Measurements from ENCODE around the gene DAZAP2. TPM values are rescaled to one million over a fixed set of nuclear protein-coding genes. Genes with fewer than 3 reads are reported as not detected.

Gene DAZAP2
- total and polyA plus RNA-seq, 9 of the 15 experiments (the other 6 are each of a cell fraction or from before 2014, with no cell fraction given) = 116 to 668 (median 227) TPM

DNA sequence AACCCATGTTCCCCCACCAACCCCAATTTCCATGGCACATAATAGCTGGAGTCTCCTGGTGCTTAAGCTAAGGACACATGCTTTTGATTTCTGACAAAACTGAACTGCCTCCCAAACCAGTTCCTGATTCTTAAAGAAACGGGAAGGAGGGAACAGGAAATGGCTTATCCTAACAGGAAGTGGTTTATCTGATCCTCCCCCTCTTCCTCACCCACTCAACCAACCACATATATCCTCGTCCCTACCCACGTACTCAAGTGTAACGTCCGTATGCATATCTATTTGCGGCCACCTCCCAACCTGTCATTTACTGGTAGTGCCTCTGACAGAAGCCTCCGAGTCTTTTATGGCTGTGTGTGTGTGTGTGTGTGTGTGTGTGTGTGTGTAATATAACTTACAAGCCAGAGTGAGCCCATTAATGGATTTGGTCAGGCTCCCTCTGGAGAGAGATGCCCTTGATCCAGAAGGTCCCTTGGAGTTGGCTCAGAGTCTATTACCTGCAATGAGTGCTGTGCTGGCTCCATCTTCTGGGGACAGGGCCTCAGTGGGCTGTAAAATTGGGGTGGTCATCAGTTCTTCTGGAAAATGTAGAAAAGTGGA, 7.7 kb downstream of the DAZAP2 start (continued):
- TF ChIP-seq, protein P1, sequence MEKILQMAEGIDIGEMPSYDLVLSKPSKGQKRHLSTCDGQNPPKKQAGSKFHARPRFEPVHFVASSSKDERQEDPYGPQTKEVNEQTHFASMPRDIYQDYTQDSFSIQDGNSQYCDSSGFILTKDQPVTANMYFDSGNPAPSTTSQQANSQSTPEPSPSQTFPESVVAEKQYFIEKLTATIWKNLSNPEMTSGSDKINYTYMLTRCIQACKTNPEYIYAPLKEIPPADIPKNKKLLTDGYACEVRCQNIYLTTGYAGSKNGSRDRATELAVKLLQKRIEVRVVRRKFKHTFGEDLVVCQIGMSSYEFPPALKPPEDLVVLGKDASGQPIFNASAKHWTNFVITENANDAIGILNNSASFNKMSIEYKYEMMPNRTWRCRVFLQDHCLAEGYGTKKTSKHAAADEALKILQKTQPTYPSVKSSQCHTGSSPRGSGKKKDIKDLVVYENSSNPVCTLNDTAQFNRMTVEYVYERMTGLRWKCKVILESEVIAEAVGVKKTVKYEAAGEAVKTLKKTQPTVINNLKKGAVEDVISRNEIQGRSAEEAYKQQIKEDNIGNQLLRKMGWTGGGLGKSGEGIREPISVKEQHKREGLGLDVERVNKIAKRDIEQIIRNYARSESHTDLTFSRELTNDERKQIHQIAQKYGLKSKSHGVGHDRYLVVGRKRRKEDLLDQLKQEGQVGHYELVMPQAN (IDR thresholded peaks at IDR 0.05; ENCODE audit: borderline replicate concordance) = no peak; the same call in 1 of the 2 replicates
- TF ChIP-seq ZNF146 (CRISPR knock-in tag; IDR thresholded peaks at IDR 0.05; ENCODE audit: unreplicated experiment) = no peak
- TF ChIP-seq ARID1B (IDR thresholded peaks at IDR 0.05) = peak; percentile 85
- TF ChIP-seq, protein P2, sequence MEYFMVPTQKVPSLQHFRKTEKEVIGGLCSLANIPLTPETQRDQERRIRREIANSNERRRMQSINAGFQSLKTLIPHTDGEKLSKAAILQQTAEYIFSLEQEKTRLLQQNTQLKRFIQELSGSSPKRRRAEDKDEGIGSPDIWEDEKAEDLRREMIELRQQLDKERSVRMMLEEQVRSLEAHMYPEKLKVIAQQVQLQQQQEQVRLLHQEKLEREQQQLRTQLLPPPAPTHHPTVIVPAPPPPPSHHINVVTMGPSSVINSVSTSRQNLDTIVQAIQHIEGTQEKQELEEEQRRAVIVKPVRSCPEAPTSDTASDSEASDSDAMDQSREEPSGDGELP (CRISPR knock-in tag; IDR thresholded peaks at IDR 0.05; ENCODE audit: borderline replicate concordance) = 0 out of 2 replicates have a peak, but pooled peaks have one; percentile 10
- TF ChIP-seq, protein P3, sequence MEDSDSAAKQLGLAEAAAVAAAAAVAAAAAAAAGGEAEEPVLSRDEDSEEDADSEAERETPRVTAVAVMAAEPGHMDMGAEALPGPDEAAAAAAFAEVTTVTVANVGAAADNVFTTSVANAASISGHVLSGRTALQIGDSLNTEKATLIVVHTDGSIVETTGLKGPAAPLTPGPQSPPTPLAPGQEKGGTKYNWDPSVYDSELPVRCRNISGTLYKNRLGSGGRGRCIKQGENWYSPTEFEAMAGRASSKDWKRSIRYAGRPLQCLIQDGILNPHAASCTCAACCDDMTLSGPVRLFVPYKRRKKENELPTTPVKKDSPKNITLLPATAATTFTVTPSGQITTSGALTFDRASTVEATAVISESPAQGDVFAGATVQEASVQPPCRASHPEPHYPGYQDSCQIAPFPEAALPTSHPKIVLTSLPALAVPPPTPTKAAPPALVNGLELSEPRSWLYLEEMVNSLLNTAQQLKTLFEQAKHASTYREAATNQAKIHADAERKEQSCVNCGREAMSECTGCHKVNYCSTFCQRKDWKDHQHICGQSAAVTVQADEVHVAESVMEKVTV (CRISPR knock-in tag; IDR thresholded peaks at IDR 0.05) = peak; percentile 52
- TF ChIP-seq FOXA3 (CRISPR knock-in tag; conservative IDR thresholded peaks at IDR 0.05 in 1 of 2, IDR thresholded peaks at IDR 0.05 in 1 of 2) = 0 out of 4 replicates have a peak, but pooled peaks of 1 of the 2 experiments have one; percentile 14
- no peak for TF ChIP-seq RBM25 (IDR thresholded peaks at IDR 0.05; ENCODE audit: low read depth, low read length, severe bottlenecking)
- no peak for TF ChIP-seq RFX7 (CRISPR knock-in tag; IDR thresholded peaks at IDR 0.05)
- no peak for TF ChIP-seq NFE2 (IDR thresholded peaks at IDR 0.05; ENCODE audit: low read depth)
- TF ChIP-seq SRSF7 (optimal IDR thresholded peaks at IDR 0.05; ENCODE audit: low read depth, low read length) = no peak
- TF ChIP-seq OTX1 (CRISPR knock-in tag; IDR thresholded peaks at IDR 0.05) = peak; percentile 96
- TF ChIP-seq ZC3H4 (CRISPR knock-in tag; IDR thresholded peaks at IDR 0.05; ENCODE audit: borderline replicate concordance) = no peak
- no peak for TF ChIP-seq XRCC3 (IDR thresholded peaks at IDR 0.05)
- no peak for TF ChIP-seq PHB (CRISPR knock-in tag; IDR thresholded peaks at IDR 0.05)
- no peak for TF ChIP-seq MCM3 (IDR thresholded peaks at IDR 0.05)
- no peak for TF ChIP-seq RBM15 (IDR thresholded peaks at IDR 0.05; ENCODE audit: insufficient read depth, low read length)
- TF ChIP-seq RAD21 (CRISPR knock-in tag; conservative IDR thresholded peaks at IDR 0.05 in 1 of 2, IDR thresholded peaks at IDR 0.05 in 1 of 2) = peak; percentile 55 to 71
- TF ChIP-seq ZNF584 (CRISPR knock-in tag; IDR thresholded peaks at IDR 0.05; ENCODE audit: low read depth) = peak; percentile 94
- TF ChIP-seq, protein P4, sequence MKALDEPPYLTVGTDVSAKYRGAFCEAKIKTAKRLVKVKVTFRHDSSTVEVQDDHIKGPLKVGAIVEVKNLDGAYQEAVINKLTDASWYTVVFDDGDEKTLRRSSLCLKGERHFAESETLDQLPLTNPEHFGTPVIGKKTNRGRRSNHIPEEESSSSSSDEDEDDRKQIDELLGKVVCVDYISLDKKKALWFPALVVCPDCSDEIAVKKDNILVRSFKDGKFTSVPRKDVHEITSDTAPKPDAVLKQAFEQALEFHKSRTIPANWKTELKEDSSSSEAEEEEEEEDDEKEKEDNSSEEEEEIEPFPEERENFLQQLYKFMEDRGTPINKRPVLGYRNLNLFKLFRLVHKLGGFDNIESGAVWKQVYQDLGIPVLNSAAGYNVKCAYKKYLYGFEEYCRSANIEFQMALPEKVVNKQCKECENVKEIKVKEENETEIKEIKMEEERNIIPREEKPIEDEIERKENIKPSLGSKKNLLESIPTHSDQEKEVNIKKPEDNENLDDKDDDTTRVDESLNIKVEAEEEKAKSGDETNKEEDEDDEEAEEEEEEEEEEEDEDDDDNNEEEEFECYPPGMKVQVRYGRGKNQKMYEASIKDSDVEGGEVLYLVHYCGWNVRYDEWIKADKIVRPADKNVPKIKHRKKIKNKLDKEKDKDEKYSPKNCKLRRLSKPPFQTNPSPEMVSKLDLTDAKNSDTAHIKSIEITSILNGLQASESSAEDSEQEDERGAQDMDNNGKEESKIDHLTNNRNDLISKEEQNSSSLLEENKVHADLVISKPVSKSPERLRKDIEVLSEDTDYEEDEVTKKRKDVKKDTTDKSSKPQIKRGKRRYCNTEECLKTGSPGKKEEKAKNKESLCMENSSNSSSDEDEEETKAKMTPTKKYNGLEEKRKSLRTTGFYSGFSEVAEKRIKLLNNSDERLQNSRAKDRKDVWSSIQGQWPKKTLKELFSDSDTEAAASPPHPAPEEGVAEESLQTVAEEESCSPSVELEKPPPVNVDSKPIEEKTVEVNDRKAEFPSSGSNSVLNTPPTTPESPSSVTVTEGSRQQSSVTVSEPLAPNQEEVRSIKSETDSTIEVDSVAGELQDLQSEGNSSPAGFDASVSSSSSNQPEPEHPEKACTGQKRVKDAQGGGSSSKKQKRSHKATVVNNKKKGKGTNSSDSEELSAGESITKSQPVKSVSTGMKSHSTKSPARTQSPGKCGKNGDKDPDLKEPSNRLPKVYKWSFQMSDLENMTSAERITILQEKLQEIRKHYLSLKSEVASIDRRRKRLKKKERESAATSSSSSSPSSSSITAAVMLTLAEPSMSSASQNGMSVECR (CRISPR knock-in tag; IDR thresholded peaks at IDR 0.05) = no peak
- TF ChIP-seq KAT8 (IDR thresholded peaks at IDR 0.05; ENCODE audit: low read depth) = no peak

Measured in K562 (cell line).